ENCODE results near the gene SCGN.
"Not testable (repeated sequence)": the region's sequence is repeated elsewhere in the genome, so short reads cannot be mapped to it uniquely, and the experiment has no call there.

Gene SCGN

GRCh38 chr6:25726122-25726911 lies 74.3 kb downstream of the SCGN start:
- no peak for DNase-seq (ENCODE audit: low read depth, low spot score)

GRCh38 chr6:25727028-25727427 lies 75.0 kb downstream of the SCGN start:
- no peak for DNase-seq (ENCODE audit: low read depth, low spot score)

GRCh38 chr6:25730907-25731306 lies 78.9 kb downstream of the SCGN start:
- no peak for DNase-seq (ENCODE audit: low read depth, low spot score)

DNA sequence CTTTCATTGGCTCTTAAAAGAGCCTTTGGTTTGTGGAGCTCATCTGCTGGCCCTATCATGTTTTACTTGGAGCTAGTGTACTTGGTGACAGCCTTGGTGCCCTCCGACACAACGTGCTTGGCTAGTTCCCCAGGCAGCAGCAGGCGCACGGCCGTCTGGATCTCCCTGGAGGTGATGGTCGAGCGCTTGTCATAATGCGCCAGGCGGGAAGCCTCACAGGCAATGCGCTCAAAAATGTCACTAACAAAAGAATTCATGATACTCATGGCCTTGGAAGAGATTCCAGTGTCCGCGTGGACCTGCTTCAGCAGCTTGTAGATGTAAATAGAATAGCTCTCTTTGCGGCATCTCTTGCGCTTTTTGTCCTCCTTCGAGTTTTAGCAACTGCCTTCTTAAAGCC lies 79.7 kb downstream of the SCGN start:
- no peak for DNase-seq (ENCODE audit: low read depth, low spot score)

DNA sequence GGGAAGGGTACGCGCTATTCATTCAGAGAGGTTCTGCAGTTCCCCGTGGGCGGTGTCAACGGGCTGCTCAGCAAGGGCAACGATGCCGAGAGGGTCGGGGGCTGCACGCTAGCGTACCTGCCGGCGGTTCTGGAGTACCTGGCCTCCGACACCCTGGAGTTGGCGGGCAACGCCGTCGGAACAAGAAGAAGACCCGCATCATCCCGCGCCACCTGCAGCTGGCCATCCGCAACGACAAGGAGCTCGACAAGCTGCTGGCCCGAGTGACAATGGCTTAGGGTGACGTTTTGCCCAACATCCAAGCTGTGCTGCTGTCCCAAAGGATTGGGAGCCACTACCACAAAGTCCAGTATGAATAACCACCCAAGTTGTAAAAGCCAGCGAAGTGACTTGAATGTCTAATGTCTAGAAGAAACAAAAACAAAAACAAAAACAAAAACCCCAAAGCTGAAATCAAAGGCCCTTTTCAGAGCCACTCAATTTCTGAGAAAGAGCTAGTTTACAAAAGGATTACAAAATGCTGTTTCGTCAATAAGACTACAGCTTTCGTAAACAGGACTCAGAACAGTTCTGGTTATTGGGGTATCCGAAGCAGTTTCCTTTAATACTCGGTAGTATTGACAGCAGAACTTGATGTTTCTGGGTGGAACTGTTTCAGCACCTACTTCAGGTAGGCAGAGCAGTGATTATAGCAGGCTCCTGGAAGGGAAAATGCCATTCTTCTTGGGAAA lies 80.6 kb downstream of the SCGN start:
- DNase-seq (ENCODE audit: low read depth, low spot score): no peak

- no peak for DNase-seq (ENCODE audit: low read depth, low spot score)
Measured at GRCh38 chr6:25735261-25735660, 83.2 kb downstream of the SCGN start.

- DNase-seq (ENCODE audit: low read depth, low spot score): no peak
Measured at GRCh38 chr6:25743868-25744267, 91.9 kb downstream of the SCGN start.

- no peak for DNase-seq (ENCODE audit: low read depth, low spot score)
Measured at GRCh38 chr6:25745836-25746235, 93.8 kb downstream of the SCGN start.

DNA sequence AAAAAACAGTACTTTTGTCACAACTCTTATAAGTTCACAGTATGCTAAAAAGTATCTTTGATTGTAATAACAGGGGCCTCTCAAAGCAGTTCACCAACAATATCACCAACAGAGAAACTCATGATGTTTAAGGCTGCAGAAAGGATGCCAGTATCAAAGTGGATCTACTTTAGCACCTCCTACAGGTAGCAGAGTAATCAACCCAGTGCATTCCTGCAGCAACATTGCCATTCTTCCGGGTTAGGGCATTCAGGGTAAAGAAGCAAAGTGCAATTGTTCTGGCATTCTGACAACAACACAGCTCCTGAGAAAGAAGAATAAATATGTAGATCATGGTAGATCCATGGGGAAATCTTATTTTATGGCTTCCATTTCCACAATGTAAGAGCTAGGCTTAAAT lies 95.0 kb downstream of the SCGN start:
- DNase-seq (ENCODE audit: low read depth, low spot score): no peak

GRCh38 chr6:25747477-25747876 lies 95.5 kb downstream of the SCGN start:
- DNase-seq (ENCODE audit: low read depth, low spot score): no peak

GRCh38 chr6:25748049-25748448 lies 96.0 kb downstream of the SCGN start:
- no peak for DNase-seq (ENCODE audit: low read depth, low spot score)

DNA sequence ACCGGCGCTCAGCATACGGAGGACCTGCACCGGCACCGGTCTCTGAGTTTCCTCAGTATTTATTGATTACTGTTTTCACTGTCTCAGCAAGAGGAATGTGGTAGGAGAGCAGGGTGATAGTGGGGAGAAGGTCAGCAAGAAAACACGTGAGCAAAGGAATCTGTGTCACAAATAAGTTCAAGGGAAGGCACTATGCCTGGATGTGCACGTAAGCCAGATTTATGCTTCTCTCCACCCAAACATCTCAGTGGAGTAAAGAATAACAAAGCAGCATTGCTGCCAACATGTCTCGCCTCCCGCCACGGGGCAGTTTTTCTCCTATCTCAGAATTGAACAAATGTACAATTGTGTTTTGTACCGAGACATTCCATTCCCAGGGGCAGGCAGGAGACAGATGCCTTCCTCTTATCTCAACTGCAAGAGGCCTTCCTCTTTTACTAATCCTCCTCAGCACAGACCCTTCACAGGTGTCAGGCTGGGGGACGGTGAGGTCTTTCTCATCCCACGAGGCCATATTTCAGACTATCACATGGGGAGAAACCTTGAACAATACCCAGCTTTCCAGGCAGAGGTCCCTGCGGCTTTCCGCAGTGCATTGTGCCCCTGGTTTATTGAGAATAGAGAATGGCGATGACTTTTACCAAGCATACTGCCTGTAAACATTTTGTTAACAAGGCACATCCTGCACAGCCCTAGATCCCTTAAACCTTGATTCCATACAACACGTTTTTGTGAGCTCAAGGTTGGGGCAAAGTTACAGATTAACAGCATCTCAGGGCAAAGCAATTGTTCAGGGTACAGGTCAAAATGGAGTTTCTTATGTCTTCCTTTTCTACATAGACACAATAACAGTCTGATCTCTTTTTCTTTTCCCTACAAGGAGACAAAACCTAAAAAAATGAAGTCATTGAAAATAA lies 96.8 kb downstream of the SCGN start:
- DNase-seq (ENCODE audit: low read depth, low spot score): not testable (repeated sequence)

DNA sequence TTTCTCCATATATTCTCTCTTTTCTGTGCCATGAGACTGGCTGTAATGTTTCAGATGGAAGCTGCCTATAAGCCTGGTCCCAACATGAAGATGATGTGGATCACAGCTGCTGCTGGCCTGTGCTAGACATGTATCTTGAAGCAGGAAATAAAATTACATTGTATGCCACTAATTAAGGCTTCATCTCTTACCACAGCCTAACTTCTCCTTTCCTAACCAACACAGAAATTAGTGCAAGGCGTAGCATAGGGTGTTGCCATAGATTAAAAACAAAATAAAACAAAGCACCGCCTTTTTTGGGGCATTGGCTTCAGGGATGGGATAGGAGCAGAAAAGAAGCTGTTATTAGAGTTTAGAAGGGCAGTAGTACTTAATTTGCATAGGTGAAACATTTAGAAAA lies 97.8 kb downstream of the SCGN start:
- DNase-seq (ENCODE audit: low read depth, low spot score): no peak

- DNase-seq (ENCODE audit: low read depth, low spot score): no peak
Measured at GRCh38 chr6:25750906-25751305, 98.9 kb downstream of the SCGN start.

Data from iPS DF 19.7 (cell line).